Limb (tissue), 2 donors: Measurements from ENCODE around the gene ADM2.

ENCODE experiments used
- DNase-seq, 2 donors: peaks; one replicate each; pipeline ENCODE4 v3.0.0-alpha.2; 2016; ENCODE audit errors: extremely low spot score in 2 of 2

Gene ADM2

DNA sequence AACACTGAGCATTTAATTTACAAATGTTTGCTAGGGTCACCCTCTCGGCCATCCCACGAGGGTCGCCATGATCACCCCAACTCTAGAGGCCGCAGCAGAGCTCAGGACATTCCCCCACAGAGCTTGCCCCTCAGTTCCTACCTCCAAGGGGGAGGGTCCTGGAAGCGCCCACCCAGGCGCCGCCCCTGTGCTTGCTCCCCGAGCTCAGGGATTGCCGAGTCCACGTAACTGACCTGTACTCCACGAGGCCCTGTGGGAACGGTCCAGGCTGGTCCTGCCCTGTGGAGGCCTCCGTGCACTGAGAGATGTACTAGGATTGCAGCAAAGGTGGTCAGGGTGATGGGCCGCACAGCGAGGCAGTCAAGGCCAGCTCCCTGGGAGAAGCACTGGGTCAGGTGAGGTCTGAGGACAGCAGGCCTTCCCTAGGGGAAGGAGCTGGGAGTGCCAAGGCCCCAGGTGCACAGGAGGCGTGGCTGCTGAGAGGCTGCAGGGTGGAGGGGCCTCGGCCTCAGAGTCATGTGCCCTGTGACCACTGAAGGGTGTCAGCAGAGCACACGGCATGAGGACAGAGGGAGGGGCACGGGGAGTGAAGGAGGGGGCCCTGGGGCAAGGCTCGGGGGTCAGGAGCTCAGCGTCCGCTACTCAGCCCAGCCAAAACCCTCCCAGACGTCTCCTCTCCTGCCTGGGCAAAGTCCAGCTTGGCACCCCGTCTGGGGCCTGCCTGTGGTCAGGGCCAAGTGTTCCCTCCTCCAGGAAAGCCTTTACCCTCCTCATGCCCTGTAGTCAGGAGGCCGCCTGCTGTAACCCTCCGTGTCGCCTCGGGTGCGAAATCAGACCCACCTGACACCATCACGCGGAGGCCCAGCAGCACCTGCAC lies 2.9 kb downstream of the ADM2 start:
- no peak for DNase-seq

DNA sequence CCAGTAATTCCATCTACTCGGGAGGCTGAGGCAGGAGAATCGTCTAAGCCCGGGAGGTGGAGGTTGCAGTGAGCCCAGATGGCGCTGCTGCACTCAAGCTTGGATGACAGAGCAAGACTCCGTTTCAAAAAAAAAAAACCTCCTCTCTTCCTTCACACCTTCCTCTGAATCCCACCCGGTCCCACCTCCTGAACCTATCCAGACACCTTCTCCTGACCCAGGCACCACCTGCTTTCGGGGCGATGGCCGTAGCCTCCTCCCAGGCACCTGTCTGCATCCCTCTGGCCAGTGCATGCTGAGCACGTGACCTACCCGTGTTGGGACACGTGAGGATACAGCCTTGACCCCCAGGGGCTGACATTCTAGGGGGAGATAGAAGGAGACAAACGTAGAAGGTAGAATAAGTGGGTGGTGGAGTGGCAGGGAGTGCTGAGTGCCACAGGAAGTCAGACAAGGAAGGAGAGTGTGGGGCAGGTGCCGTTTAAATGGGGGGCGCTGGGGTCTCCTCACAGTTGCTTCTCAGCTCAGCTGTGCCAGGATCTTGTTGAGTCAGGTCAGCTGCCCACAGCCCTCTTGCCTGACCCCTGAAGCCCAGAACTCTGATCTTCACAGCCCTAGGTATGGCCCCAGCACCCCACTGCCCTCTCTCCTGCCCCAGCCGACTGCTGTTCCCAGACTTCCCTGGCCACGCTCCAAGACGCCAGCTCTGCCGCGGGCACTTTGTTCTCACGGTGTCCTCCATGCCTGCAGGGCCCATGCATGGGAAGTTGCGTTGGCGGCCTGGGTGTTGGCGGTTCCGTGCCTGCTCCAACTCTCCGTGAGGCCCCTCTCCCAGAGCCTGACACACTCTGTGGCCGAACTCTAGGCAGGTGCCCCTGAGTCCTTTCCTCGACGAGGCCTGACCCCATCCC lies 4.1 kb downstream of the ADM2 start:
- no peak for DNase-seq

DNA sequence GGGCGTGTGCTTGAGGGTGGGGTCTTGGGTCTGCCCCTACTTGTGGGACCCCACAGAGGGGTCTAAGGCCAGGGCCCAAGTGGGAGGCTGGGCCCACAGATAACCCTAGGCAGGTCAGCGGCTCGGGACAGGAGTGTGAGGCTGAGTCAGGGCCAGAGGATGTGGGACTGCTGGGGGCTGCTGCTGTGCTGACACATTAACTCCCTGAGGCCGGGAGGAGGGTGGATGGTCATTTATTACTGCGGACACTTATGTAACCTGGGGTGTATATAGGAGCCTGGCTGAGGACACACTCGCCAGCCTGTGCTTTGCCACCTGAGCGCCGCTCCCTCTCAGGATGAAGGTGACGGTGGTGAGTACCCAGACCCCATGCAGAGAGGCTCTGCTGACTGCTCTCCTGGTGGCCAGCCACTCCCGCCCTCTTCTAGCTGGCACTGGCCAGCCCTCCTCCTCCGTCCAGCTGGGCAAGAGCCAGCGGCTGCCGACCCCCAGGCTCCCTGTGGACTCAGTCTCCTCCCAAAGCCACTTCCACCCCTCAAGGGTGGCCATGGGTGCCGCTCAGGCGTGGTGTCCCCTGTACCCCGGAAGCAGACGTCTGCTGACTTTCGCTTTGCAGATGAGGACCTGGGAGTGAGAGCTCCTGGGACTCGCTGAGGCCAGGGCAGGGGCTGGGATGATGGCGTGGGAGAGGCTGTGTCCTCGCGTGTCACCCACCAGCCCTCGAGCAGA lies 5.4 kb downstream of the ADM2 start, which contains the start of gene MIOX:
MIOX (plus strand) TSS at position 299 of the 729 bp plus-strand sequence; CDS start at position 338, 39 bp downstream.
- no peak for DNase-seq

DNA sequence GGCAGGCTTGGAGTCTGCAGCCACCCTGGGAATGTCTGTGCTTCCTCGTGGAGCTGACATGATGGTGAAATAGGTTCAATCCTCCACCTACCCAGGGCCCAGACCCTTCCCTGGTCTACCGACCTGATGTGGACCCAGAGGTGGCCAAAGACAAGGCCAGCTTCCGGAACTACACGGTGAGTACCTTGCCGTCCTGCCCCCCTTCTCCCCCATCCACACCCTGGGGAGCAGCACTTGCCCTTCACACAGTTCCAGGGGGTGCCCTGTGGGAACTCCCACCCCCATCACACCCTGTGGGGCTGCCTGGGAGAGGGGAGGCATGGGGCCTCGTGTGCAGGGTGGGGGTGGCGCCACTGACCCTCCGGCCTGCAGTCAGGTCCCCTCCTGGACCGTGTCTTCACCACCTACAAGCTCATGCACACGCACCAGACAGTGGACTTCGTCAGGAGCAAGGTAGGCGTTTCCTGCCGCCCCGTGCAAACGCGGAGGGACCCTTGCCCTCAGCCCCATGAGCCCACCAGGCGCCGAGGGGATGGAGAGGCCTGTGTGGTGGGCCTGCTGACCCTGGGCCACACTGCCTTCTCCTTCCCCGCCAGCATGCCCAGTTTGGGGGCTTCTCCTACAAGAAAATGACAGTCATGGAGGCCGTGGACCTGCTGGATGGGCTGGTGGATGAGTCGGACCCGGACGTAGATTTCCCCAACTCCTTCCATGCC lies 6.1 kb downstream of the ADM2 start:
- DNase-seq, result peak in 1 of 2 donors; percentile 20

DNA sequence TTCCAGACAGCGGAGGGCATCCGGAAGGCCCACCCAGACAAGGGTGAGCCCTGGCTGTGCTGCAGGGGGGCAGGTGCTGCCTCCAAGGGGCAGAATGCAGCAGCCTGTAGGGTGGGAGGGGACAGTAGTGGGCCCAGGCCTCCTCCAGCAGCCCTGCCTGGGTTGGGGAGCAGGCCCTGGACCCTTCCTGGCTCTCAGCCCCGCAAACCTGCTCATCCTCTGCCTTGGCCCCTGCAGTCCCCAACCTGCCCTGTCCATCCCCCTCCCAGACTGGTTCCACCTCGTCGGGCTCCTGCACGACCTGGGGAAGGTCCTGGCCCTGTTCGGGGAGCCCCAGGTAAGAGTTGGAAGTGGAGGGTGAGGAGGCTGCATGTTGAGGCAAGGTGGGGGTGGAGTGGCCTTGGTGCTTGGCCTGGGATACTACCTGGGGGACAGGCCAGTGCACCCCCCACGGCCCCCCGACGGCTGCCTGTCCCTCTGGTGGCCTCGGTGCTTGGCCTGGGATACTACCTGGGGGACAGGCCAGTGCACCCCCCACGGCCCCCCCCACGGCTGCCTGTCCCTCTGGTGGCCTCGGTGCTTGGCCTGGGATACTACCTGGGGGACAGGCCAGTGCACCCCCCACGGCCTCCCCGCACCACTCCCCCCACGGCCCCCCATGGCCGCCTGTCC lies 6.8 kb downstream of the ADM2 start:
- peak in 1 of 2 donors; percentile 20 for DNase-seq

DNA sequence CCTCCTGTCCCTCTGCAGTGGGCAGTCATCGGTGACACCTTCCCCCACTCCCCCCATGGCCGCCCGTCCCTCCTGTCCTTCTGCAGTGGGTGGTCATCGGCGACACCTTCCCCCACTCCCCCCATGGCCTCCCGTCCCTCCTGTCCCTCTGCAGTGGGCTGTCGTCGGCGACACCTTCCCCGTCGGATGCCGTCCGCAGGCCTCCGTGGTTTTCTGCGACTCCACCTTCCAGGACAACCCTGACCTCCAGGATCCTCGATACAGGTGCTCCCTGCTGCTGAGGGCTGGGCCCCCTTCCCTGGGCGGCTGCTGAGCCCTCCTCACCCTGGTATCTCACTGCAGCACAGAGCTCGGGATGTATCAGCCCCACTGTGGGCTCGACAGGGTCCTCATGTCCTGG lies 7.5 kb downstream of the ADM2 start:
- DNase-seq, result peak in 1 of 2 donors; percentile 23

DNA sequence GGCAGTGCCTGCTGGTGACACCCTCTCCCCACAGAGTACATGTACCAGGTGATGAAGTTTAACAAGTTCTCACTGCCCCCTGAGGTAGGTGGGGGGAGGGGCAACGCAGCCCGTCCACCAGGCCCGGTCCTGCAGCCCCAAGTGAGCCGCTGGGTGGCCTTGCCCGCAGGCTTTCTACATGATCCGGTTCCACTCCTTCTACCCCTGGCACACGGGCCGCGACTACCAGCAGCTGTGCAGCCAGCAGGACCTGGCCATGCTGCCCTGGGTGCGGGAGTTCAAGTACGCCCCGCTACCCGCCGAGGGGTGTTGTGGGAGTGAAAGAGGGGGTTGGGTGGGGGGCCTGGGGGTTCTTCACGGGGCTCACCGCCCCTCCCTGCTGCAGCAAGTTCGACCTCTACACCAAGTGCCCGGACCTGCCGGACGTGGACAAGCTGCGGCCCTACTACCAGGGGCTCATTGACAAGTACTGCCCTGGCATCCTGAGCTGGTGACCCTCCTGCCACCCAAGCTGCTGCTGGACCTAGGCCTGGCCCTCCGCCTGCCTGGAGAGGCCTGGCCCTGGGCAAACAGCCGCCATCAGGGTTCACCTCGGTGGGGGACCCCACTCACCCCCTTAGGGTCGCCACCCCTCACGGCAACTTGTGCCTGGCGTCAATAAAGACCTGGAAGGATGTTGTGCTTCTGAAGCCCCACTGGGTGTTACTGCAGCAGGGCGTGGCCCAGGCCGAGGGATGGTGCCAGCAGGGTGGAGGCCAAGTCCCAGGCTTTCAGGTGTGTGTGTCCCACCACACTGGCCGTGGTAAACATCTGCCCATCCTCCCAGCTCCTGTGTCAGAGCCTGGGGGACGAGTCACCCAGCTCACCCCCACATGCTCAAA lies 8.3 kb downstream of the ADM2 start:
- DNase-seq, result peak in 1 of 2 donors; percentile 19

DNA sequence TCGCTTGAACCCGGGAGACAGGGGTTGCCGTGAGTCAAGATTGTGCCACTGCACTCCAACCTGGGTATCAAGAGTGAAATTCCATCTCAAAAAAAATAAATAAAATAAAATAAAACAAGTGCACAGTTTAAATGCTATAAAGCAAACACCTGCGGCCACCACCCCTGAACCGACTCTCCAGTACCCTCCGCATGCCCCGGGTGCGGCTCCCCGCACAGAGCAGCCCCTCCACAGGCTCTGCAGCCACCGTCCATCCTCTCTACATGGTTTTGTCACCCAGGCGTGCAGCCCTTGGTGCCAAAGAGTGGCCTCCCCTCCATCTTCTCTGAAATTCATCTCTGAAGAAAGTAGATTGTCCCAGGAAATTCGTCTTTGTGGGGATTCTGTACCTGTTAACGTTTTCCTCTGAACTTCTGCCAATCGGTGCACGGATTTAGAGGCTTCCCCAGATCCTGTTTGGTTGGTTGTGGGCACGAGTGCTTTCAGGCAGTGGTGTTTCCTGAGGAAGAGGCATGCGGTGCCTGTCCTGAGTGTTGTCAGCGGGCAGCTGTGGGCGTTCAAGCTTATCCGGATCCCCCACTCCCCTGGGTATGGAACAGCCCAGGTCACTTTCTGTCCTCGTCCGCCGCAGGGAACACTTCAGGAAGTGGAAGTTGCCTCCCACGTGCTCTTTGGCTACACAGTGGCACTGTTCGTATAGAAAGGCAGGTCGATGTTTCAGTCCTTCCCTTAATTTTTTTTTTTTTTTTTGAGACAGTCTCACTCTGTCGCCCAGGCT lies 9.4 kb downstream of the ADM2 start:
- no peak for DNase-seq

DNA sequence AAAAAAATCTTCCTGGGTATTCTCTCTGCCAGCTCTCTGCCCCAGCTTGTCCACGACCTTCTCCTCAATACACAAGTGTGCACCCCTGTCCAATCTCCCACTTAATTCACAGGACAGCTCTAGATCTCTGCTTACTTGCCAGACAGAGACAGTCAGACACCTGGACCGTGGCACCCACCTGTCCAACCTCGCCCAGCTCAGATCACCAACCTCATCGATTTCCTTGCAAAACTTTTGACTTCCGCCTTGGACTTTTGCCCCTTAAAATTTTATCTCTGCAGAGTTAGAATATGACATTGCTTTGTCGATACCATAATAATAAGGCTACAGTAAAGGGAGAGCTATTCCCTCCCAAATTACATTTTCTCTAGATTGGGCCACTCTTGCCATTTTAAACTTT lies 15.8 kb downstream of the ADM2 start:
- no peak for DNase-seq

DNA sequence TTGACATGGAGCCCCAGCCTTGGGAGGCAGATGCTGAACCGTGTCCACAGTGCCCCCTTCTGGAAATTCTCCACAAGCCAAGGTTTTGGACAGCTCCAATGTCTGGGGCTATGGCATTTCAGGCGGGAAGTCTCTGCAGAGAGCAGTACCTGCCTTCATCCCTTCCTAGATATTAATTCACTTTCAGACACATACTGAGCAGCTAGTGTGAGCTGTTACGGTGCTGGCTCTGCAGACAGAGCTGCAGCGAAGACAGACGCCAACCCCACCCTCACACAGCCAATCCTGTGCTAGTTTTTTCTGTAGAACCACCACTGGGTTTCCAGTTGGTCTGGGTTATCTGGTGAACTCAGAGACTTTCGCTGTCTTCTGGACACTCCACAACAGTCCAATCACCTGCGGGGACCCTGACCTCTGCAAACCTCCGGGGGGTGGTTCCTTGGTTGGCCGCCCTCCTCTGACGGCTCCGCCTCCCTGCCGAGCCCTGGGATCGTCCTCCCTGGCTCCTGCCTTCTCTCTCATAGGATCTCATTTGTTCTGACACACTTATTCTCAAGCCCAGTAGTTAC lies 17.1 kb downstream of the ADM2 start:
- DNase-seq, result peak in 1 of 2 donors; percentile 51

DNA sequence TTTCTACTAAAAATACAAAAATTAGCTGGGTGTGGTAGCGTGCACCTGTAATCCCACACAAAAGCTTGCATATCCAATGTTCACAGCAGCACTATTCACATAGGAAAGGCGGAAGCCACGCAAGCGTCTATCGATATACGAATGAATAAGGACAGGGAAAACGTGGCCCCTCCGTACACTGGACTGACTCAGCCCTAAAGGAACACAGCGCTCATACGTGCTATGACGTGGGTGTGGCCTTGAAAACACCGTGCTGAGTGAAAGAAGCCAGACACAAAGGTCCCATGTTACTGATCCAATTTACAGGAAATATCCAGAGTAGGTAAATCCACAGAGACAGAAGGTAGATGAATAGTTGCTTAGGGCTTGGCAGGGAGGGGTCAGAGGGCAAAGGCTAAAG lies 19.1 kb downstream of the ADM2 start:
- no peak for DNase-seq

DNA sequence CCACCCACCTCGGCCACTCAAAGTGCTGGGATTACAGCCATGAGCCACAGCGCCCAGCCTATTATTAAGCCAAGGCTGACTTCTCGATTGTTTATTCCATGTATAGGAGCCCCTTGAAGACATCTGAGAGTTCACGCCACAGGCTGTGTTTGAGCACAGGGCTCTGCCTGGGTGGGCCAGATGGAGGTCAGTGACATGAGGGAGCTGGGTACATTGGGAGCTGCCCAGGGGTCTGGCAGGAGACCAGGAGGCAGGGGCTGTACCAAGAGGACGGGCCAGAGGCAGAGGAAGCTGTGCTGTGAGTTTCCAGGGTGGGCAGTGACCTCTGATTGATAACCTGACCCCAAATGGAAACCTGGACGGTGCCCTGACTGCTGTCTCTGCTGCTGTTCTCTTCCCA lies 20.8 kb downstream of the ADM2 start:
- no peak for DNase-seq

DNA sequence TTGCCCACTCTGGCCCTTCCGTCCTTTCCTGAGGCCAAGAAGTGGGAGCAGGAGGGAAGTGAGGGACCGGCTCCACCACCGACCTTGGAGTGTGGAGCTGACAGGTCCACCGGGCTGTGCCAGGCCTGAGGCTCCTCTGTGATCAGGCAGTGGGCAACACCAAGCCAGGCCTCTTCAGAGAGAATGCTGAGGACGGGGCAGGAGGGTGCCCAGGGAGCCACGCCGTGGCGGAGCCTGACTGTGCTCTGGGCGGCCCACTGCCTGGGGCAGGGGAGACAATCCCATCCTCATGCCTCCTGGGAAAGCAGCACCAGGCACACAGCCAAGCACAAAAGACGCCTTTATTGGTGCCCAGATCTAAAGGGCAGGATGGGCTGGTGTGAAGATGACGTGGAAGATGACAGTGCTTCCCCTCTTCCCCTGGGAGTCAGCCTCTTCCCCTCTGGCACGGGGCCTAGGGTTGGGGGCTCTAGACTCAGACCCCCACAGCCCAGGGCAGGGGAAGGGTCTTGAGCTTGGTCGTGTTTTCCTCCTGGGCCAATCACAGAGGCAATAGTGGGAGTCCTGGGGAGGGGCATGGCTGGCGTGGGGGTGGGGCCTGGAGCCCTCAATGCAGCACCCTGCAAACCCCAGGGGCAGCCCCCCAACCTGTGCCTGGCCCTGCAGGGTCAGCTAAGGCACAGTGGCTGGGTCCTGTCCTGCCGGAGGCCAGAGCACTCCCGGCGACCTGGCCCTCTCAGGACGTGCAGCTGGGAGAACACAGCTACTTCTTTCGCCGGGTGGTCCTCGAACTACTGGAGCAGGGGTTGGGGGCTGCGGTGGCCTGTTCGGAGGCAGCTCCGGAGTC lies 21.5 kb downstream of the ADM2 start:
- no peak for DNase-seq

DNA sequence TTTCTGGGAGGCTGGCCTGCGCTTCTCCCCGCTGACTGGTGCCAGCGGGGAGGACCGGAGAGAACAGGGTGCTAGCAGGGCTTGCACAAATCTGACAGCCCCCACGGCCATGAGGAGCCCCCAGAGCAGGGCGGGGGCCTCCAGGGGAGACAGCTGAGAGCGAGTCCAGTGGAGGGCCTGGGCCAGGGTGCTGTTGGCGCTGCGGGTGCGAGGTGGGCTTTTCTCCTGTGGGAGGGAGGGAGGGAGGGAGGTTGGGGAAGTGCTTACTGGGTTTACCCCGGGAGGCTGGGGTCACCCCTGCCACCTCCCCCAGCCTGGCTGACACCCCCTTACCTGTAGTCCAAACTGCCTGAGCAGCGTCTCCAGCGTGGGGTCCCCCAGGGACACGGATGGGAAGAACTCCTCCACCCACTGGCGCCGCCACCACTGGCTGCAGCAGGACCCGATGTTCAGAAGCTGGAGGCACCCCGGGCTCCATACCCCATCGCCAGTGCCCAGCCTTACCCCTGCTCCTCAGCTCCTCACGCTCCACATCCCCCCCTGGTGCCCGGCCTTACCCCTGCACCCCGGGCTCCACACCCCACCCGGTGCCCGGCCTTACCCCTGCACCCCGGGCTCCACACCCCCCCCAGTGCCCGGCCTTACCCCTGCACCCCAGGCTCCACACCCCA lies 22.3 kb downstream of the ADM2 start:
- DNase-seq, result peak in 1 of 2 donors; percentile 35

DNA sequence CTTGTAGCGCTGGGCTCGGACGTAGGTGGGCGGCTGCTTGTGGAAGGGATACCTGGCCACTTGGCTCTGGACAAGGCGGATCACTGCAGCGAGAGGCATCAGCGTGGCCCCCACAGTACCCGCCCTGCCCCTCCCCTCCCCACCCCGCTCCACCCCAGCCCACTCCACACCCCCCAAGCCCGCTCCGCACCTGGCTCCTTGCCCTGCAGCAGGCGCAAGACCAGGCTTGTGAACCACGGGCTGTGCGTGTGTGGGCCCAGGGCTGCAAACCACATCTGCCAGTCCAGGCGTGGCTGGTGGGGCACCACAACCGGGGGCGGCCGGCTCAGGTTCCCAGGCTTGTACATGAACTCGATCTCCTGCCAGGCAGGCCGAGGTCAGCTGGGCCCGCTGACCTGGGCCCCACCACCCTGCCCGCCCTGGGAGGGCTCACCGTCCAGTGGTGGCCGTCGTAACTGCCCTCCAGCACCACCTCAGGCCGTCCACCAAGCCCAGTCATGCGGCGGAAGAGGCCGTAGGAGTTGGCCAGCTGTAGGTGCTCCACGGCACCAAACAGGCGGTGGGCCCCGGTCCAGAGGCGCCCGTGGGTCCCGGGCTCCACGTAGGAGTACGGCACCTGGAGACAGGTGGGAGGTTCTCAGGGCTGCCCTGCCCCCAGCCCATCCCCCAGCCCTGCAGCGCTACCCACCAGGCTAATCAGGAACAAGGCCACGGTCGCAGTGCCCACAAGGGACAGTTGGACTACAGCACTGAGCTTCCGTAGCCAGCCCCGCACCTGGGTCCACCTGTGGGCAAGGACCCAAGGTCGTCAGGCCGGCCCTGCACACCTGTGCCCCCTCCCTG lies 23.2 kb downstream of the ADM2 start:
- peak in 1 of 2 donors; percentile 34 for DNase-seq

DNA sequence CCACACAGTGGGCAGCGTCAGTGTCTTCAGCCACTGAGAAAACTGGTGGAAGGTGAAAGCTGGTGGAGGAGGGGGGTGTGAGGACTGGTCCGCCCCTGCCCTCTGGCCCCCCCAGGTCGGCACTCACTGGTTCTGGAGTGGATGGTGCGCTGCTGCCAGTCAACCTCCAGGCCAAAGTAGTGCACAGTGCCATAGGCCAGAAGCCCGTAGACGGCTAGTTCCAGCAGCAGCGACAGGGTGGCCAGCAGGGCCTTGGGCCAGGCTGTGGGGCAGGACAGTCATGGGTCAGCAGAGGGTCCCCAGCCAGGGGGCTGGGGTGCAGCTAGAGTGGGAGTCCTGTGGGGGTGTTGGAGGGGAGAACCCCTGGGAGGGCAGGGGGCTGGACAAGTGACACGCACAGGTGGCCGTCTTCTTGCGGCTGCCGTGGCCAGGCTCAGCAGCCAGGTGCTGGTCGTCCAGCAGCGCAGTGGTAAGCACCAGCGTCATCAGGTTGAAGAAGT lies 24.0 kb downstream of the ADM2 start:
- peak in 1 of 2 donors; percentile 30 for DNase-seq
